GM21360 (cell line): Measurements from ENCODE around the gene TNNC1.

ENCODE experiments used
- ATAC-seq: cut with Tn5 transposase; IDR thresholded peaks from one replicate; pipeline ENCODE4 v1.9.1; 2021; ENCODE audit warnings: mild to moderate bottlenecking, moderate library complexity; ENCODE audit not compliant: unreplicated experiment

The TNNC1 gene

DNA sequence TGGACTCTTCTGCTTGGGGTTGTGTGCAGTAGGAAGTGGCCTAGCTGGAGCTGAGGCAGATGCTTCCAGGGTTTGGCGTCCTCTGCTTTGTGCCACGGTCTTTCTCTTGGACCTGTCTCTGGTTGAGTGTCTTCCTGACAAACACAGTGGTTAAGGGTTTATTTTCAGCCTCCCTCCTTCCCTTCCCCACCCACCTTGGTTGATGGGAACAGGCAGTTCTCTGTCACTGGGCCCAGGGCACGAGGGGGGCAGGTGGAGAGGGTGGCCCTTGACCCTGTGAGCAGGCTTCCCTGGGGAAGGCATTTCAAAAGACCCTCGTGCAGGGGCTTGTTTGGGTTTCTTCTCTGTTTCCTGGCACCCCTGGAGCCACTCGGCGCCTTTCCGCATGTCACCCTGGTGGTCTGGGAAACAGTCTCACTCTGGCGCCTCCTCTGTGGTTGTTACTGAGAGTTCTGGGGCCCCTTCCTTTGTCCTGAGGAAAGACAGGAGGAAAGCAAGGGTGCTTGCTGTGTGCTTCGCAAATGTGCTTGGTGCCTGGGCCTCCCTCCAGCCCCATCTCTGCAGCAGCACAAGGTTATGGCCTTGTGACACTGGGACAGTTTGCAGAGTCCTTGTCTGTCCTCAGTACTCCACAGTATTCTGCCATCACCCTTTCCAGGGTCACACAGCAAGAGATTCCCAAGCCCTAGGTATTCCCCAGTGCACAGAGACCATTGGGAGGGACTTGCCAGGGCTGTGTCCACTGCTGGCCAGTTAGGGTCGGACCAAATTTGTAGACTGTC is 31.0 kb upstream of the TNNC1 start:
- no peak for ATAC-seq

DNA sequence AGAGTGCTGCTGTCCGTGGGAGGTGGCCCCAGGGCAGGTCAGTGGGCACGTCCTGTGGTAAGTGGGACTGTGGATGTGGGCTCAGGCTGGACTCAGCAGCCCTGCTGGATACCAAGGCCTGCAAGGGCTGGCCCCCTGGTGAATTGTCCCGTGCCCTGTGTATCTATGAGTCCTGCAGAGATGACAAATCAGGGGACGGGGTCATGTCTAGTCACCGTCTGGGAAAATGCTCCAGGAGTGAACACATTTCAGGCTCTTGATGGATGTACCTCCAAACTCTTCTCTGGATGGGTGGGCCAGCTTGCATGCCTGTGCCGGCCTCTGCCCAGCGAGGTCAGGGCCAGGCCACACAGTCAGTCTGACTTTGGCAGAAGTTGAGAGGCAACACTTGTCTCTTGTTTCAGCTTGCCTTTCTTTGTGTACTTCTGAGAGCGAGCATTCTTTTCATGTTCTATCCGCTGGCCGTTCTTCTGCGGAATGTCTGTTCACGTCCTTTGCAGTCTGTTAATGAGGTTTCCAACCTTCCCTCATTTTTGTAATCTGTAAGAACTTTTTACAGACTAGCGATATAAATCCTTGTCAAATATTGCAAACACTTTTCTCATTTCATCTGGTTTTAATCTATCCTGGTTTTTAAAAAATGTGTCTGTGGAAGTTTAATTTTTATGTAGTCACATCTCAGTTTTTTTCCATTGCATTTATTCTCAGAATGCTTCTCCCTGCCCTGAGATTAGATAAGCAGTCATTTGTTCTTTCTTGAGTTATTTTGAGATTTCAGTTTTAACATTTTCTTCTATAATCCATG is 29.9 kb upstream of the TNNC1 start:
- no peak for ATAC-seq

DNA sequence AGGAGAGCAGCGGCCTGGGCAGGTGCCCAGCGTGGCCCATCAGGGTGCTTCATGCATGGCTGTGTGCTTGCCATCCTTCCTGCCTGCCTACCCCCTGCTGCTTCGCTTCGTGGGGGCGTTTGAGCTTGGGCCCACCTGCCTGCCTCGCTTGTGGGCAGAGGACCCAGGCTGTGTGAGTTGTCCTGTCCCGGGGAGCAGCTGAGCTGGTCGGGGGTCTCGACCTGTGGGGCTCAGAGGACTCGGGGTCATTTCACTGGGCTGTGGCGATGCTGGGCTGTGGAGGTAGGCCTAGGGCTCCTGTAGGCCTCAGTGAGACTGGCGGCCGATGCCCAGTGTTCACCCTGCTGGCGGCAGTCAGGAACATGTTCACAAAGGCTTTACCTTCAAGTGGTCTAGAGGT is 29.2 kb upstream of the TNNC1 start:
- no peak for ATAC-seq

DNA sequence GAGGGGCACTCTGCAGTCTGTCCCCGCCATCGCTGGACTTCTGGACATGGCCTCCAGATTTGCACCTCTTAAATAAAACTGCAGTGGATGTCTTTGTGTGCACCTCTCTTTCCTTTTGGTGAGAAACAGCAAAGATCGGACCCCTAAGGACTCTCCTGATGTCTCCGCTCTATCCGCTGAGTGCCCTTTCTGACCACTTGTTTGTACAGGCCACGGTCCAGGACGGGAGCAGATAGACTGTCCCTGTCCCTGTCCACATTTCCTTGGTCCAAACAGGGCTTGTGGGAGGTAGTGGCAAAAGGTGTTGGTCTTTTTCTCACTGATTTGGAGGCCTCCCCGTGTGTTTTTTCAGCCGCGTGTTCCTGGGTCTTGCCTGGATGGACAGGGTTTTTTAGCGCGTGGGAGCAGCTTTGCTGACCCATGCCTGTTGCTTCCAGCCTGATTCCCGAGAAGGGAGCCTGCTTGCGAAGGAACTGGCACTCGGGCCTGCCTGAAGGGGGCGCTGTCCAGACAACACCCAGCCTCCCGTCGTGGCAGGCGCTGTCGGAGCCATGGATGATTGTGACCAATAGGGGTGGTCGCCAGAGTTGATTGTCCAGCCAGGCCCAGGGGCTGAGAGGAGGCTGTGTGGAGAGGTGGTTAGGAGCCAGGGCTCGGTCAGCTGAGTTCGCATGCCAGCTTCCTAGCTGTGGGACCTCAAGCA is 28.1 kb upstream of the TNNC1 start:
- ATAC-seq = no peak

DNA sequence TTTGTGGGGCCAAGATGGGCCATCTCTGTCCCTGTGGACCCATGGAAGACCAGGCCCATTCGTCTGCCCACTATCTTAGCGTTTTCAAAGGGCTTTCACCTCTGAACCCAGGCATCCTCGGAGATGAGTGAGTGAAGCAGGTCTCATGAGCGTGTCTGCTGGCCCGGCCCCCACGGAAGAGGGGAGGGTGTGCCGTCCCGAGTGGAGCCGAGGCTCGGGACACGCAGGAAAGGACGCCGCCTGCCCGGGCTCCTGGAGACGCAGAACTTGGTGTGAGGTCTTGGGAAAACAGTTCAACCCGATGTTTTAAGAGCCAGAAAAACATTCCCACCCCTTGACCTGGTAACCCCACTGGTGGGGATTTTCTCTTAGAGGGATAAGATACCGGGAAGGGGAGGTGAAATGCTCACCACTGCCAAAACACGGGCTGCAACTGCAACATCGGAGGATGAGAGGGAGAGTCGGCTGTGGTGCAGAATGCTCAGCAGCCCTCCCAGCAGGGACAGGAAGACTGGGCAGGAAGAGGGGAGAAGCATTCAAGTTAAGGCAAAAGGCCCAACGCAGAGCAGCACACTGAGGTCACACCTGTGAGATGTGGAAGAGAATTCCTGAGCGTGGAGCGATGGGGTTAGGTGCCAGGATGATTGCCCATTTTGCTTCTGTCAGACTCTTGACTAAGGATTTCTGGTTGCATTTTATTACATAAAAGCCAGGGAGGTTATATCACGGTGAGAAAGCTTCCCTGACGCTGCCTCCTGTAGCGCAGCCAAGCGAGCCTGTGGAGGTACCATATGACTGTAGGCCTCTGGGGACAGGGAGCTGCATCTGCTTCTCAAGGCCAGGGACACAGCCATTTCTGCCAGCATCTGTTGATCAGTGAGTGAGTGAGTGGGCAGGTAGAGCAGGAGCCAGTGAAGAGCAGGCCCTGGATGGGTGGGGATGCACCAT is 27.2 kb upstream of the TNNC1 start:
- ATAC-seq = no peak

DNA sequence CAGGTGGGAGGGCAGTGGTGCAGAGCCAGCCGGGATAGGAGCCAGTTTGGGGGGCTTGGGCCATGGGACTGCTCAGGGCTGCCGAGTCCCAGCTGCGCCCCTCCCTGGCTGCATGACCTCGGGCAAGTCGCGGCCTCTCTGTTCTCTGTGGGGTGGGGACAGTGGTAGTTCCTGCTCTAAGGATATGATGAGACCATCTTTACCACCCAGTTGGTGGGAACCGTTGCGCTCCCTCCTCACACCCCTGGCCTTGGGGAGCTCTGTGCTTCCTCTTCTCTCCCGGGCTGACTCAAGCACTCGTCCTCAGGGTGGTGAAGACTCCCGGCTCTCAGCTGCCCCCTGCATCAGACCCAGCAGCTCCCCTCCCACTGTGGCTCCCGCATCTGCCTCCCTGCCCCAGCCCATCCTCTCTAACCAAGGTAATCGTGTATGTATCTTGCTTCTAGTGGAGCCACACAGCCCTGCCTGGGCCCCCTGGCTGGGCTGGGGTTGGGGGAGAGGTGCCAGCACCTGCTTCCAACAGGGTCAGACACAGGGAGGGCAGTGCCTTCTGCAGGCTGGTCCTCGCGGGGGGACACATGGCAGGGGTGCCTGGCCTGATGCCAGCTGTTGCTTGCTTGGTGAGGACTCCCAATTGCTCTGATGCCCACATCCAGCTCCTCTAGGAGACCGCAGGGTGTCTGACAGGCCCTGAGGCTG is 26.2 kb upstream of the TNNC1 start:
- ATAC-seq = no peak

DNA sequence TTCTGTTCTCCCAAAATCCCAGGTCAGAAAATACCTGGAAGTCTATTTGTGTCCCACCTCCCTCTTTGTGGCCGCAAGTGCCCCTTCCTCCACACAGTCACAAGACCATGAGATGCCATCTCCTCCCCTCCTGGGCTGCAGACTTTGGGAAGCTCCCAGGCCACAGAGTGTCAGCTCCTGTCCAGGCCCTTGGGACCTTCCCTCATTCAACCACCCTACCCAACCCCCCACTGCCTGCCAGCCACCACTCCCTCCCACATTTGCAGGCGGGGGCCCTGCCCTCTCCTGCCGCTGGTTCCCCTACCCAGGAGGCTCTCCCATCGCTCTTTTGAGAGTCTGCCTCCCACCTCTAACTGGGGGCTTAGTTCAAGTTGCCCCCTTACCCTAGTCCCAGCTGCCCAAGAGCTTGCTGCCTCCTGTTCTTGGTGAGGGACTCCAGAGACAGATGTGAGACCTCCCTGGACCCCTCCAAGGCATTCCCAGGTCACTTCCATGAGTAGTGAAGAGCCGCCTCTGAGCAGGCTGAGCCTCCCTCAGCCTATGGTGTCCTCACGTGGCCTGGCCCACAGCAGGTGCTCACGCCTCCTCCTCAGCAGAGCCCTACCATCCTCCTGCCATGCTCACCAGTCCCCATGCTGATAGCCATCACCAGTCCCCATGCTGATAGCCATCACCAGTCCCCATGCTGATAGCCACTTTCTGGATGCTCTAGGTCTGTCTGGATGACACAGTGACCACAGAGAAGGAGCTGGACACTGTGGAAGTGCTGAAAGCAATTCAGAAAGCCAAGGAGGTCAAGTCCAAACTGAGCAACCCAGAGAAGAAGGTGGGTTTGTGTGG is 25.4 kb upstream of the TNNC1 start:
- no peak for ATAC-seq

DNA sequence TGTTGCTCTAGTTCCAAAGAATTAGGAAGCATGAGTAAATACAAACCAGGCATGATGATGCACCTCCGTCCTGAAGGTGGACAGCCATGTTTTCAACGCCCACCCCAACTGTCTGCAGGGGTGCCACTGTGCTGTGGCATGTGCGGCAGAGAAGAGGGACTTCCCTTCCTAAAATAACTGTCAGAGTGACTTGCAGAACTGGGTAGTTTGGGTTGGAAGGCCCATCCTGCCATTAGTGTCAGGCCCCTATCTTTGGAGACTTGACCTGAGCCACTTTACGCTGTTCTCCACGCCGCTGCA is 23.9 kb upstream of the TNNC1 start:
- no peak for ATAC-seq

DNA sequence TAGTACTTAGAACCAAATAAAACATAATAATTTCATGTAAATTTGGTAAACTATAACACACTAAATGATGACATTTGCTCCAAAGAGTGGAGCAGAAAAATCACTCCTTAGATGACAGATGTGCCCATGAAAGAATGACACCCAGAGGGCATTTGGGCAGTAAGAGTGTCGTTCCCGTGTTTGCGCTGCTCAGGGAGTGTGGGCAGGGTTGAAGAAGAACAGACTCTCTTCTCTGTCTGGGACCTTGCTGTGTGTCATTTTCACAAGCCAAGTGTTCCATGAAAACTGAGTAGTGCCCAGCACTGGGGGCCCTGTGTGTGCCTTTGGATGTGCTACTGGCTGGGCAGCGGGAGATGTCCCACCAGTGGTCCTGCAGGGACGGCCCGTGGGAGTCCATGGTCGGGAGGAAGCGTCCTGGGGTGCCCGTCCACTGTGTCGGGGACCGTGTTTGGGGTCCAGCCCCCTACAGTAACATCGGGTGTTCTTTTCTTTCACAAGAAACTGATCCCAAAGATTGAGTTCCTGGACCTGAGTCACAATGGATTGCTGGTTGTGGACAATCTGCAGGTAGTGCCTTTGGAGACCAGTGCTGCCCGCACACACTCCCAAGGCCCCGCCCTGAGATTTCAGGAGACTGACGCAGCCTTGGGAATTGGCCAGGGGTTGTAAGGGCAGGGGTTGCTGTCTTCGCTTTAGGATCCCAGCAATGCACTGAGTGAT is 23.4 kb upstream of the TNNC1 start:
- ATAC-seq = no peak

DNA sequence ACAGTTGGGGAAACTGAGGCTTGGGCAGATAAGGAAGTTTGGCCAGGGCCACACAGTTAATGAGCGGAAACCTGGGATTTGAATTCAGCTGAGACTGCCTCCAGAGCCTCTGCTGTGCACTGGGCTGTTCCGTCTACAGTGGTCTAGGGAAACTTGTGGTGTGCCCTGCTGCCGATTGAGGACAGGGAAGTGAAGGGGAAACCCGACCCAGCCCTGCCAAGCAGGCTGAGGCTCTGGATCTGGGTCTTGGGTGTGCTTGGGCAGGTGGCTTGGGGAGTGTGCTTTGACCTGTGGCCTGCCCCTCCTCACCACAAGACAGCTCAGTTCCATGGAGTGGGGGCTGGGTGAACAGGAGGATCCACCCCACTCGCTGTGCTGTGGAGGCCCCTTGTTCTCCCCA is 19.2 kb upstream of the TNNC1 start:
- no peak for ATAC-seq

DNA sequence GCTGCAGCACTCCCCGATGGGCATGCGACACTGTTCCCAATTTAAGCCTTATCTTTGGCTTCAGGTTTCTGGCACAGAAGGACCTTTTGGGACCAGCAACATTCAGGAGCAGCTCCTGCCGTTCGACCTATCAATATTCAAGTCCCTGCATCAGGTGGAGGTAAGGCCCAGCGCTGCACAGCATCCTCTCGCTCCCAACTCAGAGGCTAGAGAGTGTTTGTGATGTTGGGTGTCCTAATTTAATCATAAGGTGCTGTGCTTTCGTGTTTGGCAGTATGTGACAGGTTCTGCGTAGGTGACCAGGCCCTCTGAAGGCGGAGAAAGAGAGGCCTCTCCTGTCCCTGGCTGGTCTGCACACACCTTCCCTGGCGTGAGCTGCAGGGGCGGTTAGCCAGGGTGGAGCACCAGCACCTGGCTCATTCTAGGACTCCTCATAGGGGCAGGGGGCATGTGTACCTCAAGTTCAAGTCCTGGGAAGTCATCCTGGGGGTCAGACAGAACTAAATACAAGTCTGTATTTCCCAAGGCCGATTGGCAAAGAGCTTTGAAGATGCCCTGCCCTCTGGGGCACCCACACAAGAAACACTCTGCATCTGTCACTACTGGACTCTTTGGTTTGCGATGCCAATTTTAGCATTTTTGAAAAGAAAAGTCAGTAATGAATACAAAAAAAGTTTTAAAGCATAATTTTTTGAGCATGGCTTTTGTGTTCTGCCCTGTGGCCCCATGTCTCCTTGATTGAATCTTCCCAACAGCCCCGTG is 18.6 kb upstream of the TNNC1 start:
- no peak for ATAC-seq

DNA sequence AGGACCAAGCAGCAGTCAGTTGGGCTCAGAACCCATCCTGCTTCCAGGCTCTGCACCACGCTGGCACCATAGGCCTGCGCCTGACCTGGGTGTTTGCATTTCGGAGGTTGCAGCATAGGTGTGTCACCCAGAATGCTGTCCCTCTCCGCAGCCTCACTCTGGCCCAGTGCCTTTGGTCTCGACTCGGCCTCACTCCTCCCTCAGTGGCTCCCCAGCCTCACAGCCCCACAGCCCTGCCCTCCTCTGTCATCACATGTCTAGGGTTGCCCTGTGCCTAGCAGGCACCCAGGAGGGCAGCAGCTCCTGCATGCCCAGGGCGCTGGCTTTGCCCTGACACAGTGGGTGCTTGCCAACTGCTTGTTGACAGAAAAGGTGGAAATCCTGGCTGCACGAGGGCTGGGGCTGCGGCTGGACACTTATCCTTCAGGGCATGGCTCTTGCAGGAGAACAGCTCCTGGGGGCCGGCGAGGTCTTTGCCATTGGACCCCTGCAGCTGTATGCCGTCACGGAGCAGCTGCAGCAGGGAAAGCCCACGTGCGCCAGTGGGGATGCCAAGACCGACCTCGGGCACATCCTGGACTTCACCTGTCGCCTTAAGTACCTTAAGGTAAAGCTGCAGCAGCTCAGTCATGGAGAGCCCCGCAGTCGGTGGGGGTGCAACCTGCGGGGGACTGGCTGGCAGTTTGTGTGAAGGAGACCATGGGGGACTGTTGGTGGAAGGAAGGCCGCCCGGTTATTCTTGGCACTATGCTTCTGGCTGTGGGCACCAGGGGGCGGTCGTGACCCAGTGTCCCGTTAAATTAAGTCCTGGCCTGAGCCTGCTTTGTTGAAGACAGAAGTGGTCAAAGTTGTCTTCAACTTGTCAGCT is 17.8 kb upstream of the TNNC1 start:
- ATAC-seq = no peak

DNA sequence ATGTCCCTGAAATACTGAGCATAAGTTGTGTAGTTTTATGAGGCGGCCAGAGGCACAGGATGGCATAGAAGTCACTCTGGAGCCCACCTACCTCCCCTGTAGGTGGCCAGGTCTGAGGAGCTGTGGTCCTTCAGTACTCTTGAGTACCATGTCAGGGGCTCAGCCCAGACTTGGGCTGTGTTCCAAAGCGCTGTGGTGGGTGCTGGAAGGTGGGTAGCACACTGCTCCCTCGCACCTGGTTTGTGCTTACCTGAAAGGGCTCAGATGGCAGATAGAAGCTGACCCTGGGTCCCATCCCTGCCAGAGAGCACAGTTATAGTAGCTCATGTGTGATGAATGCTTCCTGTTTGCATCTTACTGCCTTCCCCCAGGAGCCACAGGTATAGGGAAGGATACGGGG is 17.1 kb upstream of the TNNC1 start:
- ATAC-seq = no peak

DNA sequence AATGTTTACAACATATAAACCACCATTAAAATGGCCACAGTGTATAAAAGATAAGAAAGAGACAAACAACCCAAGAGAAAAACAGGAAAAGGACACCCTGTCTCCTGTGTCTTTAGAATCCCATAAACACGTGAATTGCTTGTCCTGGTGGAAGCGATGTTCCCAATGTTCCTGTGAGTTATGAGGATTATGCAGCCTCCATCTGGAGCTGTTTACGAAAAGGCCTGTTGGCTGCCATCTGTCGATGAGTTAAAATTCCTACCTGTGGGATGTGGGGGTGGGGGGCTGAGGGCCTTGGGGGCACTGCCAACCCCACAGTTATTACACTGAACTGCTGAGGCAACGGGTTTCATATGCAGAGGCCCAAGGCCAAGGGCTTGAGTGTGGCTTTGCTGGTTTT is 15.2 kb upstream of the TNNC1 start:
- no peak for ATAC-seq

DNA sequence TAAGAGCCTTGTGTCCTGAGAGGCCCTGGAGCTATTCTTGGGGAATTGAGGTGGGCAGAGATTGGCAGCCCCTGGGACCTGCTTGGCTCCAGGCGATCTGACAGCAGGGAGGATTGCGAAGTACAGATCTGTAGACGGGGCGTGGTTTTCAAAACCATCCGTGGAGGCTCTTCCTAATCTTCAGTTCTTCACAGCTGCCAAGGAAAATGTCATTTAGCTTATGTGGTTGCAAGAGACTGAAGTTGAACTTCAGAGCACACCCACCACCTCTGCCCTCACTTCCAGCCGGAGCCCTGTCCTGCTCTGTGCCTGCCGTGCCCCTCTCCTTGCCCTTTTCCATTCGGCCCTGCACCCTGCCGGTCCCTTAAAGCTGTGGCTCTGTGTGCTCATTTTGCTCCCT is 14.5 kb upstream of the TNNC1 start:
- ATAC-seq = no peak

DNA sequence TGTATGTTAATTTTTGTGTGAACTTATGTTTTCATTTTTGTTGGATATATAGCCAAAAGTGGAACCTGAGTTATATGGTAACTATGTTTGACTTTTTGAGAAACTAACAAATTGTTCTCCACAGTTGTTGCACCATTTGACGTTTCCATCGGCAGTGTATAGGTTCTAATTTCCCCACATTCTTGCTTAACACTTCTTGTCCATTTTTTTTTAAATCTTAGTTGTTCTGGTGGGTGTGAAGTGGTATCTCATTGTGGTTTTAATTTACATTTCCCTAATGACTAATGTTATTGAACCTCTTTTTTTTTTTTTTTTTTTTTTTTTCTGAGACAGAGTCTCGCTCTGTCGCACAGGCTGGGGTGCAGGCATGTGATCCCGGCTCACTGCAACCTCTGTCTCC is 9.6 kb upstream of the TNNC1 start:
- ATAC-seq = no peak

DNA sequence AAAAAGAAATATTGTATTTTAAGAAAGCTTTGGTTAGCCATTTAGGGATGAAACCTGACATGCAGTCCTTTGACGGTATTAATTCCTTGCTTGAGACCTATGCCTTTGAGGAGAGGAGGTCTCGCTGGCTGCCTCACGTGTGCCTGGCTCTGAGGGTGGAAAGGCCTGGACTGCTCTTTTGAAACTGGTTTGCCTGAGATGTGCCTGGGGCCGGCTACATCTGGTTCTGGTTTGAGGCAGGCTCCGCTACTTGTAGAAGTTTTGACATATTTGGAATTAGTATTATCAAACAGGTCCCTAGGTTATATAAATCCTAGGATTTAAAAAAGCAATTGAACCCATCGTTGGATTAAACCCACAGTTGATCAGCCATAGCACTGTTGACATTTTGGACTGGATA is 8.0 kb upstream of the TNNC1 start:
- no peak for ATAC-seq
